GM10248 (cell line): ENCODE data around the gene DNHD1.

Experiments used
- CTCF ChIA-PET: fragments of 300-600 bp; sonication (Branson Sonifier 250); formaldehyde crosslinking; extraction: SDS; loops from one replicate; lab custom pipeline; 2021; ENCODE audit warnings: antibody characterized with exemption; lab: Yijun Ruan, JAX
- POLR2A ChIA-PET: fragments of 350-650 bp; sonication (Branson Sonifier 250); formaldehyde crosslinking; extraction: SDS; loops from one replicate; lab custom pipeline; 2020; ENCODE audit warnings: antibody characterized with exemption; lab: Yijun Ruan, JAX
- DNase-seq: peaks from one replicate; pipeline ENCODE4 v3.0.0; 2012; ENCODE audit errors: extremely low spot score
- CTCF ChIP-seq: IDR thresholded peaks from 2 replicates; pipeline ENCODE4 v1.5.1; 2012; ENCODE audit warnings: mild to moderate bottlenecking, low read depth; ENCODE audit errors: extremely low read depth, missing control alignments, control extremely low read depth

DNHD1 gene

GRCh38 chr11:6472934-6473333 is 24.1 kb upstream of the DNHD1 start:
- POLR2A ChIA-PET: no interaction called here
- no peak for TF ChIP-seq CTCF
- CTCF ChIA-PET: interaction anchor here (1.1 to 4.3 kb wide), 3 partner anchors 16 to 94 kb away, joined by 3 to 23 read pairs (median 15); no protein-coding TSS in a partner anchor
- no peak for DNase-seq

- POLR2A ChIA-PET: no interaction called here
- CTCF ChIA-PET: interaction anchor here (1.1 to 4.3 kb wide), 3 partner anchors 17 to 95 kb away, joined by 3 to 23 read pairs (median 15); no protein-coding TSS in a partner anchor
- no peak for TF ChIP-seq CTCF
- DNase-seq: peak; percentile 94
Observed at GRCh38 chr11:6473451-6474412, 23.3 kb upstream of the DNHD1 start, which contains the start of gene TRIM3. TSS of gene TRIM3 (minus strand) at chr11:6473941. CDS start at chr11:6465695, 8,246 bp downstream.

- ChIA-PET POLR2A (no interaction called here), CTCF (interaction anchor here (1.3 to 4.3 kb wide), 3 partner anchors 31 to 112 kb away, joined by 4 to 23 read pairs (median 9); no protein-coding TSS in a partner anchor)
- no peak for TF ChIP-seq CTCF
- DNase-seq: no peak
Observed at GRCh38 chr11:6474413-6474792, 22.7 kb upstream of the DNHD1 start.

GRCh38 chr11:6474806-6475500 is 22.1 kb upstream of the DNHD1 start:
- ChIA-PET POLR2A (no interaction called here), CTCF (interaction anchor here (1.2 to 4.3 kb wide), 5 partner anchors 31 to 112 kb away, joined by 3 to 23 read pairs (median 4); no protein-coding TSS in a partner anchor)
- DNase-seq: no peak
- TF ChIP-seq CTCF: no peak

GRCh38 chr11:6475936-6476335 is 21.1 kb upstream of the DNHD1 start:
- CTCF ChIA-PET: interaction anchor here (0.8 to 4.3 kb wide), 7 partner anchors 11 to 97 kb away, joined by 3 to 23 read pairs (median 3); no protein-coding TSS in a partner anchor
- TF ChIP-seq CTCF: no peak
- POLR2A ChIA-PET: interaction anchor here (1.6 kb wide), 1 partner anchor 143 kb away, joined by 3 read pairs; the partner anchor contains the start of gene TPP1
- no peak for DNase-seq

- ChIA-PET CTCF (interaction anchor here (0.8 to 4.3 kb wide), 5 partner anchors 12 to 38 kb away, joined by 3 to 23 read pairs (median 3); no protein-coding TSS in a partner anchor), POLR2A (interaction anchor here (1.6 kb wide), 1 partner anchor 142 kb away, joined by 3 read pairs; the partner anchor contains the start of gene TPP1)
Observed at GRCh38 chr11:6476571-6476970, 20.5 kb upstream of the DNHD1 start.

More at GRCh38 chr11:6476571-6476970, 20.5 kb upstream of the DNHD1 start:
- no peak for TF ChIP-seq CTCF
- DNase-seq: no peak
